GM21390 (cell line): Measurements from ENCODE around the gene ZNF385B.

Experiments used
- ATAC-seq: cut with Tn5 transposase; IDR thresholded peaks from one replicate; pipeline ENCODE4 v1.9.1; 2021; ENCODE audit not compliant: unreplicated experiment

Gene ZNF385B

GRCh38 chr2:179686718-179687342 is 174.6 kb downstream of the ZNF385B start:
- ATAC-seq: no peak

DNA sequence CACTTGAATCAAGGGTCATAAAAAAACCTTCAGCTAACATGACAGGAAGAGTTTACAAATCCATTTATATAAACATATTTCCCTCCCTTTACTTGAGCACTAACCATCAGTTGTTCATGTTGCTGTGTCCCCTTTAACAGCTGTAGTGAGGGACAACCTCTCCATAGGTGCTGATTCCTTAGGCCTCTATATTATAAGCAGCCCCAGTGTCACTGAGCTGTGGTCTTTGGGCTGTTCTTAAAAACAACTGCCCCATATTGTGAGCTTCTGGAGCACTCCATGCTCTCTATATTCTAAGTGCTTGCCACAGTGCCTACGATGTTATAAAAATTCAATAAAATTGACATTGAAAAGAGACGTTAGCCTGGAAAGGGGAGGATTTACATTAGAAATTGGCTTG is 175.3 kb downstream of the ZNF385B start:
- no peak for ATAC-seq

DNA sequence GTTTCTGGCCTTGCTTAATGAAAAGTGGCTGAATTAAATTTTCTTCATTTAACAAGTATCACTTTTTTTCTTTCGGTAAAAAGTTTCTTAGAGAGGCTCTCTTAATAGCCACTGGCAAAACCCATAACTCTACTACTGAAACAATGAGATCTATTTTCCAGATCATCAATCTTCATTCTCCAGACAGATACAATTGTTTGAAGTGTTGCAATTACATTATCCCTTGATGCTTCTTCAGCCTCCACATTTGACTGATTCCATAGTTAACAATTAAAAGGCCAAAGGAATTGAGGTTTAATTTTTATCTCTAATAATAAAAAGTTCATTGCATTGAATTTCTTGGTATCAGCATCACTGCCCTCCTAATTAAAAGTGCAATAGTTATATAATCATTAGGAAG is 176.3 kb downstream of the ZNF385B start:
- no peak for ATAC-seq

GRCh38 chr2:179682756-179683155 is 178.7 kb downstream of the ZNF385B start:
- no peak for ATAC-seq

GRCh38 chr2:179677746-179678505 is 183.5 kb downstream of the ZNF385B start:
- ATAC-seq: no peak

DNA sequence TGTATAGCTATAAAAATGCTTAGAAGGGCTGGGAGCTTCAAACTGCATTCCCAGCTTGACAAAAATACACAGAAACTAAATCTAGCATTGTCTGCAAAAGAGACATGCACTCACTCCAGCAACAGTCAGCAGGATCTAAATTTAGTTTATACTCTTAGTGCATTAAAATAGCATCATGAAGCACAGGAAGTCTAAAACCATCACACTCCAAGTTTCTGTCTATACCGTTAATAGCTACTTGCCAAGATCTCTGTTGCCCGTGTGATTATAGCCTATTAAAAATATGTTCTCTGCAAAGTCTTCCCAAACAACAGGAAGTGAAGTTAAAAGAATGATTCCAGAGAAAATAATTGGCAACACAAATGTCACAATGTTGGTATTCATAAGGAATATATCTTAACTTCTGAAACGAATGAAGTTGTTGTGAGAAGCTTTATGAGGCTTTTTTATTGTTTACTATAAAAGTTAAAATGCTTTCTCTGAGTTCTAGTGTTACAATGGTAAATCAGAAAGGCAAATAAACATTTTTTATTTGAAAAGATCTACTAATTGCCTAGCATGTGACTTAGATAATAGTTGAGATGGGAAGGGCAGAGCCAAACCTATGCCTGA is 184.2 kb downstream of the ZNF385B start:
- ATAC-seq: no peak

DNA sequence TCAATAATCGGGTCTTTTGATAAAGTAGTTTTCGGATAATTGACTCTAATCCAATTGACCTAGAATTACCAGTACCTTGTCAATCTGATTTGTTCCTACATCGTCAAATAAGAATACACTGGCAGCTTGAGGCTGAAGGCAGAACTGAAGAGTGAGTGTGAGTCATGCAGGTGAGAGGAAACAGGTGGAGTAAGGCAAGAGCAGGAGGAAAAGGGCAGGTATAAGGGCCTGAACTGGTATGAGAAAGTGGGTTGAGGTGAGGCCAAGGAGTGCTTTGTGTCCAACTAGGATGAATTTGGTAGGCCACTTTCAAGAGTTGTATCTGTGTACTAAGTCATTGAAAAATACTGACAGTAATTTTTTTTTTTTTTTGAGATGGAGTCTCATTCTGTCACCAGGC is 186.0 kb downstream of the ZNF385B start:
- no peak for ATAC-seq

DNA sequence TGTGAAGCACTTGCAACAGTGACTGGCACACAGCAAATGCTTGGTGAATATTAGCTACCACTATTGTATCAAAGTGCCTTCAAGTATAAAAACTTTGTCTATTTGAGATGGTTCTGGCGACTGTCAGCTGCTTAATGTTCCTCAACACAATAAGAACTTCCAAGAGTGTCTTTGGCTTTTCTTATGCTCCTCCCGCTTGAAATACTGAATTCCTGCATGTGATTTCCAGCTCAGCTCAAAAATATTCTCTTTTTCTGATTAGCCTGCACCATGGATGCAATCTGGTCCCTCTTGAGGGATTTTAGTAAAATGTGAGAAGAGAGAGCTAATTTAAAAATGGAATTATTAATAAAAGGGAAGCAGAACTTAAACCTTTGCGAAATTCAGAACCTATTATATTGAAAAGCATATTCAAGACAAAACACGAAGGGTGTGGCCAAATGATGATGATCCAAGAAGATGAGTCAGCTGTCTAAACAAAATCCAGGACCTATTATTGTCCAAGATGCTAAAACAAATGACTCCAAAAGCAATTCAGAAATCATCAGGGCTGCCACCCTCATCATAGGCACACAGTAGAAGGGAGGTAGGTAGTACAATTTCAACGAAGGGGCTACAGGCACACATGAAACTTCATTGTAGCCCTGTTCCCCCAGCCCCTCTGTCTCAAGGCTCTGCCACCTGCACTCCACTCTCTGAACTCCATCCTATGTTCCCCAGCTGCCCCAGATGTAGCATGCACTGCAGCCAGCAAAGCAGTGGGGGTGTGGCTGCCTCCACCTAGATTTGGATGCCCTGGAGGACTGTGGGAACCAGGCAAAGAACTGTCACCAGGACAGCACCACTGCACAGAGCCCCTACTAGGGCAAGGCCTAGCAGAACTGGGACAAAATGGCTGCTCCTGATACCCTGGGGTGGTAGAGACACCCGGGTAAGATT is 190.1 kb downstream of the ZNF385B start:
- no peak for ATAC-seq

- no peak for ATAC-seq
These were observed 192.2 kb downstream of the ZNF385B start for GRCh38 chr2:179669196-179669595.

GRCh38 chr2:179664972-179665812 is 196.2 kb downstream of the ZNF385B start:
- no peak for ATAC-seq

DNA sequence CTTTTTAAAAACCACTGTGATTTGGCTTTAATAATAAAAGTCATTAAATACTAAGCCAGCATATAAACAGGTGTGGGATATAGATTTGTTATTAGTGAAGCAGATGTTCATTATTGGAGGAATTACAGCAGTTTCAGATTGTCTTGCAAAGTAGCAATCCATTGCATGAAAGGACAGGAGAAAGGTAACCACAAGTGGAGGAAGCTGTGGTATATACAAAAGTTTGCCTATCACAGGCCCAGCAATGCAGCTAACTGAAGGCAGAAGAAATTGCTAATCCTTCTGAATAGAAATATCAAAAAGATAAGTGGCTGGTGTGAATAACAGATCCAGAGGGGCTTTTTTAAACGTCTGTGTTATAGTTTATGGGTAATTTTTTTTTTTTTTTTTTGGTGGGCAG is 199.4 kb downstream of the ZNF385B start:
- ATAC-seq: no peak

GRCh38 chr2:179657068-179657595 is 204.3 kb downstream of the ZNF385B start:
- ATAC-seq: no peak

- ATAC-seq: no peak
These were observed 205.8 kb downstream of the ZNF385B start for GRCh38 chr2:179655627-179656026.

DNA sequence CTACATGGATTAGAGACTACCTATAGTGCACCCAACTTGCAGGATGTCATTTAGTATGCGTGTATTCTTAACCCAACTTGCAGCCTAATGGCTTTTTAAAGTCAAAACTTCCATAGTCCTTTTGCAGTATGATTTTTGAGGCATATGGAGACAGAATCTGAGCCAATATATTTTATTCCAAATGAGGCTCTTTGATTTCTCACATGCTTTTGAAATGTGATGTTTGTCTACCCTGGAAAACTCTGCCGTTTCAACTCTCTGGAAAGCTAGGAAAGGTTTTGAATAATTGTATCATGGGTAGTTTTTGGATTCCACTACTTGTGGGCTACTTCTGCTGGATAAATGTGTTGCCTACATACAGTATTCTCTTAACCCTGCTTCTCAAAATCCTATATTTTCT is 206.6 kb downstream of the ZNF385B start:
- no peak for ATAC-seq

- no peak for ATAC-seq
These were observed 209.1 kb downstream of the ZNF385B start for GRCh38 chr2:179652296-179652695.

- no peak for ATAC-seq
These were observed 211.0 kb downstream of the ZNF385B start for GRCh38 chr2:179650420-179650819.

- no peak for ATAC-seq
These were observed 214.4 kb downstream of the ZNF385B start for GRCh38 chr2:179646862-179647587.

DNA sequence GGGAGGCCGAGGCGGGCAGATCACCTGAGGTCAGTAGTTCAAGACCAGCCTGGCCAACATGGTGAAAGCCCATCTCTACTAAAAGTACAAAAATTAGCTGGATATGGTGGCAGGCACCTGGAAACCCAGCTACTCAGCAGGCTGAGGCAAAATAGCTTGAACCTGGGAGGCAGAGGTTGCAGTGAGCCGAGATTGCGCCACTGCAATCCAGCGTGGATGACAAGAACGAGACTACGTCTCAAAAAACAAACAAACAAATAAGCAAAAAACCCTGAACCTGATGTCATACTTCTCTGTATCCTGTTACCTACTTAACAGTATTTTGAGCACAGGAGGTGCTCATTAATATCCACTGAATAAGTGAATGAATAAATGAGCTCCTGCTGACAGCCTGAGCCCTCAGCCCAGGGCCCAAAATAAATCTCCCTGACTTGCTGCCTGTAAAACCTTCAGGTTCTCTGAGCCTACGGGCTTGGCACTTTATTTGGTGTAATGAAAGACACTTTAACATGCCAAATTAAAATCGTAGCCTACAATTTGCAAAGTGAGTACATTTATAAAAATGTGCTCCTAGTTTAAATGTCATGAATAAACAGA is 215.1 kb downstream of the ZNF385B start:
- no peak for ATAC-seq

- ATAC-seq: no peak
These were observed 216.4 kb downstream of the ZNF385B start for GRCh38 chr2:179645047-179645446.
